Transverse colon (tissue), 4 donors: Measurements from ENCODE around the gene SLC10A1.
A peak's percentile ranks its signal among the peaks of the same experiment; 100 is the strongest.

Experiments used
- CTCF ChIP-seq, 5 experiments: fragments of 200-600 bp in 3 of 5; fragments of 450-650 bp in 2 of 5; sonication (generic) in 3 of 5; IDR thresholded peaks; 1 replicate in 2 of 5; 2 replicates in 3 of 5; pipeline ENCODE4 v1.5.1; 2016 to 2017; ENCODE audit warnings: antibody characterized with exemption in 5 of 5, inconsistent platforms in 3 of 5, mild to moderate bottlenecking in 2 of 5, moderate library complexity in 1 of 5
- EP300 ChIP-seq: sonication (generic); formaldehyde crosslinking; IDR thresholded peaks from one replicate; pipeline ENCODE4 v1.6.1; 2017; ENCODE audit warnings: antibody characterized with exemption, low read depth
- POLR2A ChIP-seq: fragments of 450-650 bp; IDR thresholded peaks from one replicate; pipeline ENCODE4 v1.6.1; 2016; ENCODE audit warnings: antibody characterized with exemption, mild to moderate bottlenecking, moderate library complexity
- POLR2AphosphoS5 ChIP-seq, 3 donors: sonication (generic); formaldehyde crosslinking; IDR thresholded peaks; one replicate each; pipeline ENCODE4 v1.6.1; 2016; ENCODE audit warnings: antibody characterized with exemption in 3 of 3

GRCh38 chr14:69767369-69767999 lies 29.6 kb downstream of the SLC10A1 start:
- TF ChIP-seq CTCF (IDR thresholded peaks at IDR 0.05) (no peak), POLR2AphosphoS5 (IDR thresholded peaks at IDR 0.05) (peak; percentile 86 to 97 (median 94)), EP300 (no peak), POLR2A (peak; percentile 65)
